ENCODE data around the gene TULP3.

DNA sequence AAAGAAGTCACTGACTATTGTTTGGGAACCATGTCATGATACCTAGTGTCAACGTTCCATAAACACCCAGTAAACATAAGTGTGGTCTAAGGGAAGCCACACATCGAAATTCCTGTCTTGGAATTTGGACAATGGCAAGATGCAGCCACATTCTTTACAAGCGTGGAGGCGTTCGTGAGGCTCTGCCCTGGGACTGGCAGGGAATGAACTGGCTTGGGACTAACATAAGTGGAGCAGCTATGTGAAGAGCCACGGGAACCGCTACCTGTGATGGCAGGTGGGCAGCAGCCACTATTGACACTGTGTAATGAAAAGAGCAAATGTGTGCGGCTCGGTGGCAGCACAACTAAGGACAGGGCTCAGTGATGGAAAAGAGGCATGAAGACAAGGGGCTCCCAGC is 45.9 kb upstream of the TULP3 start:
- TF ChIP-seq POLR2A (IDR thresholded peaks at IDR 0.05) (no peak), CTCF (IDR thresholded peaks at IDR 0.05) (no peak)
